Measurements from ENCODE around the gene ASAP3. TPM values are rescaled to one million over a fixed set of nuclear protein-coding genes. Genes with fewer than 3 reads are reported as not detected.
"Not testable (repeated sequence)": the region's sequence is repeated elsewhere in the genome, so short reads cannot be mapped to it uniquely, and the experiment has no call there.

ASAP3 gene
- total and polyA plus RNA-seq, 2 donors, result 28.0 to 44.3 TPM

DNA sequence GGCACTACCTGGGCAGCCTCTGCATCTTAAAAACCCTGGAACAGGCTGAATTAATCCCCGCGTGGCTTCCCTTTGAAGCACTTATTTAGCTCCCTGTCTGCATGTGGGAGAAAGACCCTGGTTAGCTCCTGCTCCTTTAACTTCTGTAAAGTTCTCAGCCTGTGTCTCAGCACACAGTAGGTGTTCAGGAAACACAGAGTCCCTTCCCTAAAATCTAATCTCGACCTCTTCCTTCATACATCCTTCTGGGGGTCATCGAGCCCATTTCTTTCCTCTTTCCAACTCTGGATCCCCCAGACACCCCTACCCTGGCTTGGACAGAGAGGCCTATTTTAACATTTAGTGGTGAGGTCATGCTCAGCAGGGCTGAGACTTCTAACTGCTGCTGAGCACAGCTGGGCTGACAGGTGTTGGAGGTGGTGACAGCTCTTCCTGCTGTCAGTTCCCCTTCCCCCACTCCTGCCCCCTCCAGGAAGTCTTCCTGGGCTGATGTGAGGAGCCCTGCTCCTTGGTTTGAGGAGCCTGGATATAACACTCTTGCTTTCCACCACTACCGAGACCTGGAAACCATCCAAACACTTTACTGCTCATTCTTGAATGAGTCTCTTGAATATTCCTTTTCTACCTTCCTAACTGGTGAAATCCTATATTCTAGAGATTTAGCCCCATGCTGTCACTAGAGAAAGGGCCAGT is 41.7 kb upstream of the ASAP3 start:
- DNase-seq (ENCODE audit: extremely low spot score), result no peak
- H3K27ac ChIP-seq (ENCODE audit: low read depth), result no peak overlapping the region
- H3K4me3 ChIP-seq (ENCODE audit: low read depth, low read length), result no peak overlapping the region
- 73% methylated on average over 5 of the region's 5 CpGs for WGBS
- no peaks in the 10 kb centered on the region for H3K36me3 ChIP-seq (ENCODE audit: insufficient read depth)
- H3K4me1 ChIP-seq (ENCODE audit: insufficient read depth), result no peaks in the 10 kb centered on the region

DNA sequence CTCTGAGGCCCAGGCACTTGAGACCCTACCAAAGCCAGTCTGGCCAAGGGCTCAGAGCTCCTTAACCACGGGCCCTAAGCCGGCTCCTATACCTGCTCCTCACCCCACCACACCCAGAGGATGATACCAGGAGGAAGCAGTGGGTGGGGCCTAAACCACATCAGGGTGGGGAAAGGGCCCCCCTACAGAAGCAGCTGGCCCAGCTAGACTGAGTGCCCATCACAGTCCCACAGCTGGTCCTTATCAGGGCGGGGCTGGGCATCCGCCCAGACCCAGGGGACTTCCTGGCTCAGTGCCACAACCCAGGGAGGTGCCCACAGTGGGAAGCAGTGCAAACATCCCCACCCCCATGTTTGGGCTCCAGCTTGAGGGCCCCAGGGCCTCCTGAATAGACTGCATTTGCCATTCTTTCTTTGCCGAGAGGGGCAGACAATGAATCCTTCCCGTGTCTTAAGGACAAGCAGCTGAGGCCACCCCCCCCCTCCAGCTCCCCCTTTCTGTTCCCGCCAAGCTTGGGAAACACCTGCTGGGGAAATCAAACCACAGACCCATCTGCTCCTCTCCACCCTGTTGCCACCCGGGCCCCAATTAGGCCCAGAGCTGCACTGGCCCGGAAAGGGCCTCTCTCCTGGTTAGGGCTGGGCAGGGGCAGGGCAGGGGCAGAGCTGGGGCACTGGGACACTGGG is 40.9 kb upstream of the ASAP3 start:
- no peak overlapping the region for H3K4me3 ChIP-seq (ENCODE audit: low read depth, low read length)
- 48% methylated on average over 9 of the region's 9 CpGs for WGBS
- H3K36me3 ChIP-seq (ENCODE audit: insufficient read depth), result no peaks in the 10 kb centered on the region
- H3K27ac ChIP-seq (ENCODE audit: low read depth), result no peak overlapping the region
- no peak for DNase-seq (ENCODE audit: extremely low spot score)
- H3K4me1 ChIP-seq (ENCODE audit: insufficient read depth), result no peaks in the 10 kb centered on the region

DNA sequence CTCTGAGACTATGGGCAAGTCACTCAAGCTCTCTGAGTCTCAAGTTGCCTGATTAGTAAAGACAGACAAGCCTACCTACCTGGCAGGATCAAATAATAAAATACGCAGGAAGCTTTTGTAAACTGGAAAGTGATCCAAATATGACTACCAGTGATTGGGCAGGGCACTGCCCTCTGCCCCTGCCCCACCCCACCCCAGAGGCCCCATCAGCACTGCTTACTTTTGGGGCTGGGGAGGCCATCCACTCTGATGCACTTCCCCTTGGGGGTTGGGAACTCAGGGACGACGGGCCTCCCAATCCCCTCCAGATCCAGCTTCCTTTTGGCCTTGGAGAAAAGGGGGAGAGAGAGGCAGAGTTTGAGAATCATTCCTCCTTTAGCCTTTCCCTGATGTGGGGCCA is 40.2 kb upstream of the ASAP3 start:
- no peak overlapping the region for H3K27ac ChIP-seq (ENCODE audit: low read depth)
- no peak overlapping the region for H3K4me3 ChIP-seq (ENCODE audit: low read depth, low read length)
- no peaks in the 10 kb centered on the region for H3K4me1 ChIP-seq (ENCODE audit: insufficient read depth)
- WGBS, result 75% methylated on average over 3 of the region's 3 CpGs
- no peaks in the 10 kb centered on the region for H3K36me3 ChIP-seq (ENCODE audit: insufficient read depth)
- DNase-seq (ENCODE audit: extremely low spot score), result no peak

DNA sequence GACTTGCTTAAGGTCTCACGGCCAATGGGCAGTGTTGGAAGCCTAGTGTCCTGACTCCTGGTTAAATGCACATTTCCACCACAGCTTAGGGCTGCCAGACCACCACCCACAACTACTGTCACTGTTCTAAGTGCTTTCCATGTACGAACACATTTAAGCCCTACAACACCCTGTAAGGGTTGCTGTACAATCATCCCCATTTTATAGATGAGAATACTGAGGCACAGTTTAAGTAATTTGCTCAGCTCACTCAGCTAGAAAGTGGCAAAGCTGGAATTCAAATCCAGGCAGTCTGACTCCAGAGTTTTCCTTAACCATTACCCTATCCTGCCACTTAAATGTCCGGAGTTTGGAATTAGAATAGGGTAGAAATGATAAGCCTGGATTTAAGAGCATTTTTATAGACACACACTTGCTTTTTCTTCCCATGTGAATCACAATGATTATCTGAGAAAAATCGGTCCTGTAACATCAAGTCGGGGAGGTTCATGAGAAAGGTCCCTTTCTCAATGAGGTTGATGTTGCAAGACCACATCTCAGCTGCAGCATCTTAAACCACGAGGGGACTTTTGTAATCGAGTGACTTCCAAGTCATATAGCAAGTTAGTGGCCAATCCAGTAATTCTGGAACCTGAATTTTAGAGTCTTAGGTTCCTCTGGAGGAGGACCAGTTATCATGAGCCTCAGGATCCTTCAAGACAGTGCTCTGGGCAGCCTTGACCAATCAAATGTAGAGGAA is 38.4 kb upstream of the ASAP3 start:
- no peak for DNase-seq (ENCODE audit: extremely low spot score)
- Histone ChIP-seq H3K27ac (ENCODE audit: low read depth) (no peak overlapping the region), H3K36me3 (ENCODE audit: insufficient read depth) (no peaks in the 10 kb centered on the region), H3K4me3 (ENCODE audit: low read depth, low read length) (no peak overlapping the region), H3K4me1 (ENCODE audit: insufficient read depth) (no peaks in the 10 kb centered on the region)
- WGBS, result 85% methylated on average over 7 of the region's 7 CpGs

DNA sequence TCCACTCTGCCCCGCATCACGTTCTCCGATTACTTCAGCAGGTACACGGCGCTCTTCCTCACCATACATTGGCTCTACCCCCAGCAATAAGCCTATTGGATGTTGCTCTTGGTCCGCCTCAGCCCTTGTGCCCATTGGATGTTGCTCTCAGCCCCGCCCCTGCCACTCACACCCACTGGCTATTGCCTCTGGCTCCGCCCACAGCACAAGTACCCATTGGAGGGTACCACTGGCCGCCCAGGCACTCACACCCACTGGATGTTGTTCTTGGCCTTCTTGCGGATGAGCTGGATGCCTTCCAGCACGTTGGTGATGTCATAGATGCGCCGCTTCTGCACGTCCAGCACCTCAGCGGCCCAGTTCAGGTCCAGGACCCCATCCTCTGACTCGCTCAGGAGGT is 37.6 kb upstream of the ASAP3 start:
- no peak overlapping the region for H3K4me3 ChIP-seq (ENCODE audit: low read depth, low read length)
- no peak overlapping the region for H3K27ac ChIP-seq (ENCODE audit: low read depth)
- WGBS, result 95% methylated on average over 16 of the region's 16 CpGs
- no peaks in the 10 kb centered on the region for H3K4me1 ChIP-seq (ENCODE audit: insufficient read depth)
- DNase-seq (ENCODE audit: extremely low spot score), result no peak
- H3K36me3 ChIP-seq (ENCODE audit: insufficient read depth), result no peaks in the 10 kb centered on the region

DNA sequence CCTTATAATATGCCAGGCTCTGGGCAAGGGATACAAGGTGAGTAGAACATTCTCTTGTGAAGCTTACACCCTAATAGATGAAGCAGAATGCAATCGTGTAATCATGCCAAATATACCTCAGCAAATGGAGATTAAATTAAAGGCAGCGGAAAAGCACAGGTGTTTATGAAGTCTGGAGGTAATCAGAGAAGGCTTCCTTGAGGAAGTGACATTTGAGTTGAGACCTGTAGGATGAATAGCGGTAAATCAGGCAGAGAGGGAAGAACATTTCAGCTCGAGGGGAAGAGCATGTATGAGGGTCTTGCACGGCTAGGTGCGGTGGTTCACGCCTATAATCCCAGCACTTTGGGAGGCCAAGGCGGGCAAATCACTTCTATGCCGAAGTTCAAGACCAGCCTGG is 33.6 kb upstream of the ASAP3 start:
- no peaks in the 10 kb centered on the region for H3K36me3 ChIP-seq (ENCODE audit: insufficient read depth)
- 93% methylated on average over 9 of the region's 9 CpGs for WGBS
- H3K4me1 ChIP-seq (ENCODE audit: insufficient read depth), result no peaks in the 10 kb centered on the region
- DNase-seq (ENCODE audit: extremely low spot score), result no peak
- no peak overlapping the region for H3K4me3 ChIP-seq (ENCODE audit: low read depth, low read length)
- no peak overlapping the region for H3K27ac ChIP-seq (ENCODE audit: low read depth)

DNA sequence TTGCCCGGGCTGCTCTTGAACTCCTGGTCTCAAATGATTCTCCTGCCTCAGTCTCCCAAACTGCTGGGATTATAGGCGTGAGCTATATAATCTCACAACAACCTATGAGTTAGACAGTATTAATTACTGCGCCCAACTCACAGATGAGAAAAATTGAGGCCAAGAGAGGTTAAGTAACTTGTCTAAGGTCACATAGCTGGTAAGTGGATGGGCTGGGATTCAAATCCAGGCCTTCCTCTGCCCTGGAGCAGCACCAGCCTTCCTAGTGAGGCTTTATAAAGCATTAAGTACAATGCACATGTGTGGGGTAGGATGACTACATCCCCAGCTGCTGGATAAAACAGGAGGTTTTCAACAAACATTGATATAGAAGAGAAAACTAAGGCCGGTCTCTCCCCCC is 31.9 kb upstream of the ASAP3 start:
- Histone ChIP-seq H3K27ac (ENCODE audit: low read depth) (no peak overlapping the region), H3K36me3 (ENCODE audit: insufficient read depth) (no peaks in the 10 kb centered on the region), H3K4me1 (ENCODE audit: insufficient read depth) (no peaks in the 10 kb centered on the region), H3K4me3 (ENCODE audit: low read depth, low read length) (no peak overlapping the region)
- DNase-seq (ENCODE audit: extremely low spot score), result no peak
- 97% methylated on average over 4 of the region's 4 CpGs for WGBS

DNA sequence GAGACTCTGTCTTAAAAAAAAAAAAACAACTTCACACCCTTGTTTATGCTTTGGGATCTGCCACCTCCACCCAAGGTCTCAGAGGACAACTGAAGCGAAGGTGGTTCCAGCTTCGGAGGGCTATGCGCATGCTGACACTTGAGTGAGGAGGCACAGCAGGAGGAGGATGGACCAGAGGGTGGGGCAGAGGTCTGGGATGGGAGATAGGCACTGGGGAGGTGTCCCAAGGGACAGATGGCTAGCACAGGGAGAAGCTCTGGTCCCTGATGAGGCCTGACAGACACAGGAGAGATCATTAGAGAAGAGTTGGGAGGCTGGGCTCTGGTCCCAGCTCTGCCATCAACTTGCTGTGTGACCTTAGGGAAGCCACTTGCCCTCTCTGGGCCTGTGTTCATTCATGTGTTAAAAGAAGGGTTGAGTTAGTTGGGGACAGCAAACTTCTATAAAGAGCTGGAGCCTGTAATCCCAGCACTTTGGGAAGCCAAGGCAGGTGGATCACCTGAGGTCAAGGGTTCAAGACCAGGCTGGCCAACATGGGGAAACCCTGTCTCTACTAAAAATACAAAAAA is 30.2 kb upstream of the ASAP3 start:
- no peaks in the 10 kb centered on the region for H3K4me1 ChIP-seq (ENCODE audit: insufficient read depth)
- no peak overlapping the region for H3K27ac ChIP-seq (ENCODE audit: low read depth)
- WGBS, result 95% methylated on average over 3 of the region's 3 CpGs
- H3K36me3 ChIP-seq (ENCODE audit: insufficient read depth), result no peaks in the 10 kb centered on the region
- no peak for DNase-seq (ENCODE audit: extremely low spot score)
- no peak overlapping the region for H3K4me3 ChIP-seq (ENCODE audit: low read depth, low read length)

DNA sequence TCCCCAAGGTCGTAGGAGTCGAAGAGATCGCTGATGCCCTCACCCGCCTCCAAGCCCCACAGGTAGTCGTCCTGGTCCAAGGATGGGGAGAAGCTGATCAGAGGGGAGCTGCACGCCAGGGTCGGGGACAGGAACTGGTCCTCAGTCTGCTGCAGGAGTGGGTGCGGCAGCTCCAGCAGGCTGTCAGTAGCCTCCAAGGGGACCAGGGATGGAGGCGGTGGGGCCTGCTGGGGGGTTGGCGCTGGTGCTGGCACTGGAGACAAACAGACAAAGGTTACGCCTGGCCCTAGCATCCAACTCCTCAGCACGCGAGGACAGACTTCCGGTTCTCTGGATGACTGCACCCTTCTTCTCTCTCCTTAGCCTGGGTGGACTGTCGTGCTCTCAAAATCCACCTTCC is 25.9 kb upstream of the ASAP3 start:
- DNase-seq (ENCODE audit: extremely low spot score), result no peak
- Histone ChIP-seq H3K36me3 (ENCODE audit: insufficient read depth) (no peaks in the 10 kb centered on the region), H3K4me3 (ENCODE audit: low read depth, low read length) (no peak overlapping the region), H3K4me1 (ENCODE audit: insufficient read depth) (no peaks in the 10 kb centered on the region), H3K27ac (ENCODE audit: low read depth) (no peak overlapping the region)
- WGBS, result 96% methylated on average over 15 of the region's 15 CpGs

DNA sequence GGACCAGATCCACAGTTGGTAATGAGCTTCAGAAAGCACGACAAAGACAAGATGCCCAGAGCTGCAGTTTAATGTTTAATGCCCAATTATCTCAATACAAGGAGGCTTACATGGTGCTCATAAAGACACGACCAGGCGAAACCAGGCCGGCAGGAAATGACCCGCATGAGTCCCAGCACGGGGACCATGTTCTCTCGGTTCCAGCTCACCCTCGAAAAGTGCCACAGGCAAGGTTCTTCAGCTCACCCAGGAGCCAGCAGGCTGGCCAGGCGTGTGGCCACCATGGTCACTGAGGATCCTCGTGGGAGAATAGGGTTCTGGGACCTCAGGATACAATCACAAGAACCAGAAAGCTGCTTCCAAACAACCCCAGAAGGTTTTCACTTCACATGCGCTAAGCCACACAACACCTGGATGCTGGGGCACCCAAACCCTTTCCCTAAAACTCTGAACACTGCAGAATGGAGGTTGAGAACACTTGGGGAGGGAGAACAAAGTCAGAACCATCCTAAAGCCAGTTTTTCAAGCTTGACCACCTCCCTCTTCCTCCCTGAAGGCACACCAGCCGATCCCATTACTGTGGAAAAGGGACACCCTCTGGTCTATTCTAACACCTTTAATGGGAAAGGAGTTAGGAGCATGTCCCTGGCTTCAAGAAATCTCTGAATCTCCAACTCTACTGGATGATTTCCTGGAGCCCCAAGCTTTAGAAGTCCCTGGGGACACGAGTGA is 22.6 kb upstream of the ASAP3 start:
- H3K4me1 ChIP-seq (ENCODE audit: insufficient read depth), result no peaks in the 10 kb centered on the region
- WGBS, result 81% methylated on average over 13 of the region's 13 CpGs
- DNase-seq (ENCODE audit: extremely low spot score), result no peak

DNA sequence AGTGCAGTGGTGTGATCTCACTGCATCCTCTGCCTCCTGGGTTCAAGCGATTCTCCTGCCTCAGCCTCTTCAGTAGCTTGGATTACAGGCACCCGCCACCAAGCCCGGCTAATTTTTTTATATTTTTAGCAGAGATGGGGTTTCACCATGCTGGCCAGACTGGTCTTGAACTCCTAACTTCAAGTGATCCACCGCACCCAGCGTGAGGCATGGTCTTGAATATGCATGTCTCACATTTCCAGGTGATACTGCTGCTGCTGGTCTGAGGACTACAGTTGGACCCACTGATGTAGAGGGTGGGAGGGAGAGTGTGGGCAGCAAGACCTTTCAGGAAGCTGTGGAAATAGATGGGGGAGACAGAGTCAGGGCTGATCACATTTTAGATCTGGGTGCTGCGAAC is 21.9 kb upstream of the ASAP3 start:
- H3K27ac ChIP-seq (ENCODE audit: low read depth), result no peak overlapping the region
- no peak overlapping the region for H3K4me3 ChIP-seq (ENCODE audit: low read depth, low read length)
- no peak for DNase-seq (ENCODE audit: extremely low spot score)
- H3K4me1 ChIP-seq (ENCODE audit: insufficient read depth), result no peaks in the 10 kb centered on the region
- WGBS, result 95% methylated on average over 6 of the region's 6 CpGs
- no peaks in the 10 kb centered on the region for H3K36me3 ChIP-seq (ENCODE audit: insufficient read depth)

More for the DNA sequence above, 22.6 kb upstream of the ASAP3 start:
- Histone ChIP-seq H3K27ac (ENCODE audit: low read depth) (no peak overlapping the region), H3K4me3 (ENCODE audit: low read depth, low read length) (no peak overlapping the region), H3K36me3 (ENCODE audit: insufficient read depth) (no peaks in the 10 kb centered on the region)

DNA sequence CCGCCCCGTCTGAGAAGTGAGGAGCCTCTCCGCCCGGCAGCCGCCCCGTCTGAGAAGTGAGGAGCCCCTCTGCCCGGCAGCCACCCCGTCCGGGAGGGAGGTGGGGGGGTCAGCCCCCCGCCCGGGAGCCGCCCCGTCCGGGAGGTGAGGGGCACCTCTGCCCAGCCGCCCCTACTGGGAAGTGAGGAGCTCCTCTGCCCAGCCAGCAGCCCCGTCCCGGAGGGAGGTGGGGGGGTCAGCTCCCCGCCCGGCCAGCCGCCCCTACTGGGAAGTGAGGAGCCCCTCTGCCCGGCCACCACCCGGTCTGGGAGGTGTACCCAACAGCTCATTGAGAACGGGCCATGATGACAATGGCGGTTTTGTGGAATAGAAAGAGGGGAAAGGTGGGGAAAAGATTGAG is 20.2 kb upstream of the ASAP3 start:
- H3K36me3 ChIP-seq (ENCODE audit: insufficient read depth); DNase-seq (ENCODE audit: extremely low spot score); H3K27ac ChIP-seq (ENCODE audit: low read depth); H3K4me1 ChIP-seq (ENCODE audit: insufficient read depth); H3K4me3 ChIP-seq (ENCODE audit: low read depth, low read length): not testable (repeated sequence)
- WGBS, result 77% methylated on average over 23 of the region's 24 CpGs

DNA sequence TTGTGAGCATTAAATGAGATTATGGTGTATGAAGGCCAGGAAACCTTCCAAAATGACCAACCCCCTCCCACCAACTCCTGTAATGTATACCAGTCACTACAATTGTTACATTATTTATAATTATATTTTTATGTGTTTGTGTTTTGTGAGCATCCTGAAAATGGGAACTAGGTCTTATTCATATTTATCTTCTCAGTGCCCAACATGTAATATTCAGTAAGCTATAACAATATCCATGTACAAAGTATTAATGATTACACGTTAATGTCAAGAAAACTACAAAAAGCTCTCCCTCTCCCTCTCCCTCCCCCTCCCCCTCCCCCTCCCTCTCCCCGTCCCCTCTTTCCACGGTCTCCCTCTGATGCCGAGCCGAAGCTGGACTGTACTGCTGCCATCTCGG is 19.0 kb upstream of the ASAP3 start:
- H3K4me1 ChIP-seq (ENCODE audit: insufficient read depth), result no peaks in the 10 kb centered on the region
- H3K4me3 ChIP-seq (ENCODE audit: low read depth, low read length), result no peak overlapping the region
- DNase-seq (ENCODE audit: extremely low spot score), result no peak
- WGBS, result 83% methylated on average over 6 of the region's 6 CpGs
- no peak overlapping the region for H3K27ac ChIP-seq (ENCODE audit: low read depth)
- H3K36me3 ChIP-seq (ENCODE audit: insufficient read depth), result no peaks in the 10 kb centered on the region
